Left ventricle myocardium inferior (tissue), 1 donor: Measurements from ENCODE around the gene SLC22A6. TPM values are rescaled to one million over a fixed set of nuclear protein-coding genes. Genes with fewer than 3 reads are reported as not detected.

Source experiments
- DNase-seq: peaks from one replicate; pipeline ENCODE4 v3.0.0-alpha.2; 2020
- H3K27ac ChIP-seq: fragments of 200-600 bp; replicated peaks from 2 replicates; pipeline ENCODE4 v1.8.0; 2021
- H3K27me3 ChIP-seq: fragments of 200-600 bp; 2 replicates; pipeline ENCODE4 v1.8.0; 2021; ENCODE audit warnings: low read depth
- H3K36me3 ChIP-seq: fragments of 200-600 bp; 2 replicates; pipeline ENCODE4 v1.8.0; 2021
- H3K4me1 ChIP-seq: fragments of 200-600 bp; 2 replicates; pipeline ENCODE4 v1.8.0; 2021
- H3K4me3 ChIP-seq: fragments of 200-600 bp; 2 replicates; pipeline ENCODE4 v1.8.0; 2021; ENCODE audit warnings: mild to moderate bottlenecking, moderate library complexity
- H3K9me3 ChIP-seq: fragments of 200-600 bp; replicated peaks from 2 replicates; pipeline ENCODE4 v1.8.0; 2021
- CTCF ChIP-seq: fragments of 200-600 bp; IDR thresholded peaks from 2 replicates; pipeline ENCODE4 v1.8.0; 2021; ENCODE audit warnings: antibody characterized with exemption, mild to moderate bottlenecking, borderline replicate concordance
- intact Hi-C: fragments of 100-400 bp; cut with micrococcal nuclease; formaldehyde crosslinking; loops from one replicate; pipeline ENCODE4 v1.11.0; 2022
- total RNA-seq: library from RNA; stranded (reverse); fragmentation: NEBNext Ultra II Directional; extraction: Animal tissue kit (Norgen Biotek cat#: 25700); gene quantifications from one replicate; pipeline ENCODE4 v1.2.1, GENCODE V29; 2021
- donor health status: DM: no; HTN: yes; CAD: no; lungs with severe emphysema.

Gene SLC22A6
- total RNA-seq, 1 donor from 2014 or later = not detected

DNA sequence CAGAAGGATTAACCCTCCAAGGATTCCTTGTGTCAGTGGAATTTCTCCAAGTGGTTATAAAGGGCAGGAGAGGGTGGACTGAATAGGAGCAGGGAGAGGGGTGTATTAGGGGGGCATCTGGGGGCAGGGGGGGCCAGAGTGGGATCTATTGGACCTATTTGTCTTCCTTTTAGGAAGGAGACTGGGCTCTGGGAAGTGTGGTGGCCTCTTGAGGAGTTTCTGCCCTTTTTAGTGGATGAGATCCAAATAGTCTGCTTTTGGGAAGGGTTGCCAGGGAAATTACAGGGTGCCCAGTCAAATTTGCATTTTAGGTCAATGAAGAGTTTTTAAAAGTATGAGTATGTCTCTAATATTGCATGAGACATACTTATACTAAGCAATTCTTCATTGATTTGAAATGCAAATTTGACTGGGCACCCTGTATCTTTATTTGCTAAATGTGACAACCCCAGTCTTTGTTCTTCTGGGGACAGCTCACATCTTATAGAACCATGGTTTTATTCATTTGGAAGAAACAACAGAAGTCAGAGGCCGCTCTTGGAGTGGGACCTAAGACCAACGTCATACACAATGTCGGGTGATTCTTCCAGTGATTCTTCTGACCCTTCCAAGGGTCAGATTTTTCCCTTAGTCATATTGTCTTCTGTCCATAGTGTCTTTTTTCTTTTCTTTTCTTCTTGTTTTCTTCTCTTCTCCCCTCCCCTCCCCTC lies 429 bp upstream of the SLC22A6 start:
- intact Hi-C loops = no loop called here
- H3K4me3 ChIP-seq = no peak overlapping the region
- DNase-seq = no peak
- no peaks in the 10 kb centered on the region for H3K27me3 ChIP-seq
- no peak for TF ChIP-seq CTCF
- H3K4me1 ChIP-seq = no peaks in the 10 kb centered on the region
- no peaks in the 10 kb centered on the region for H3K36me3 ChIP-seq
- no peak overlapping the region for H3K27ac ChIP-seq
- H3K9me3 ChIP-seq = no peaks in the 10 kb centered on the region

- H3K4me3 ChIP-seq = no peak overlapping the region
- no peak for TF ChIP-seq CTCF
- no peaks in the 10 kb centered on the region for H3K27me3 ChIP-seq
- intact Hi-C loops = no loop called here
- no peaks in the 10 kb centered on the region for H3K4me1 ChIP-seq
- DNase-seq = no peak
- no peaks in the 10 kb centered on the region for H3K36me3 ChIP-seq
- no peaks in the 10 kb centered on the region for H3K9me3 ChIP-seq
- no peak overlapping the region for H3K27ac ChIP-seq
These were observed 1.1 kb downstream of the SLC22A6 start for GRCh38 chr11:62983536-62984199.

GRCh38 chr11:62981743-62982142 lies 3.0 kb downstream of the SLC22A6 start:
- no peak for TF ChIP-seq CTCF
- no peak overlapping the region for H3K27ac ChIP-seq
- H3K9me3 ChIP-seq = no peaks in the 10 kb centered on the region
- H3K4me1 ChIP-seq = no peaks in the 10 kb centered on the region
- intact Hi-C loops = no loop called here
- H3K36me3 ChIP-seq = no peaks in the 10 kb centered on the region
- no peaks in the 10 kb centered on the region for H3K27me3 ChIP-seq
- no peak for DNase-seq
- no peak overlapping the region for H3K4me3 ChIP-seq

DNA sequence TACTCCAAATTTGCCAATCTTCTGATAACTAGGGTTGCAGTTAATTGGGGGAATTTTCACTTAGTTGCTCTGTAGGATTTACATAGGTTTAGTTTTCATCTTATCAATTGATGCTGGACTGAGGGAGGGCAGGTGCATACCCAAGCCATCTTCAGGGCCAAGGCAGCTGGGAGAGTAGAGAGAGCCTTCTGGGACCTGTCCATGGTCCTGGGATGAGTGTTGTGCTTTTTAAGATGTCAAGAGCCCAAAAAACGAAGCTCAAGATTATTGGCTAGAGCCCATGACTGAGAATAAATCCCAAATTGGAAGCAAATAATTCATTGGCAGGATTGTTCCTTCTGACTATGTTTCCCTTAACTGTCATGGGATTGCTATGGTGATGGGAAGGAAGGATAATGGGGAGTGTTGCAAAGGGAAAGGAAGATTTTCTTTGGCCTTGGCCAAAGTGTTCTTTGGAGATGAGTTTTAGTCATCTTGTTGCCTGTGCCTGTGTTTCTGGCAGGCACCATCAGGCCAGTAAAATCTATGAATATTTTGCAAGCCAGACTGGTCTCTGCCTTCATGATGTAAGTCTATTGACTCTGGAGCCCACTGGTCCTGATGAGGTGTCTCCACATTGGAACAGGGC lies 4.5 kb downstream of the SLC22A6 start:
- Histone ChIP-seq H3K36me3 (no peaks in the 10 kb centered on the region), H3K9me3 (no peaks in the 10 kb centered on the region), H3K27me3 (no peaks in the 10 kb centered on the region), H3K27ac (no peak overlapping the region), H3K4me1 (peaks cover 5% of the 10 kb centered on the region), H3K4me3 (no peak overlapping the region)
- TF ChIP-seq CTCF = no peak
- DNase-seq = no peak
- intact Hi-C loops = no loop called here

- Histone ChIP-seq H3K36me3 (no peaks in the 10 kb centered on the region), H3K27ac (no peak overlapping the region), H3K4me1 (peaks cover 14% of the 10 kb centered on the region), H3K9me3 (no peaks in the 10 kb centered on the region), H3K27me3 (peaks cover 5% of the 10 kb centered on the region), H3K4me3 (no peak overlapping the region)
- intact Hi-C loops = no loop called here
- no peak for DNase-seq
- TF ChIP-seq CTCF = no peak
These were observed 8.7 kb downstream of the SLC22A6 start for GRCh38 chr11:62976109-62976508.
